GM12892 (cell line): ENCODE measurements around the gene HBS1L.

Source experiments
- POLR2A ChIP-seq: IDR thresholded peaks from 2 replicates; pipeline ENCODE4 v1.6.1; 2011; ENCODE audit warnings: low read depth, low read length, control low read depth
- TAF1 ChIP-seq: IDR thresholded peaks from 2 replicates; pipeline ENCODE4 v1.6.1; 2011; ENCODE audit warnings: low read depth, mild to moderate bottlenecking, control low read depth, low read length, borderline replicate concordance

GRCh38 chr6:135043846-135044245 is 10.8 kb downstream of the HBS1L start:
- TF ChIP-seq POLR2A (no peak), TAF1 (no peak)
